HG03025 (cell line): Measurements from ENCODE around the gene DHRSX.
"Not testable (repeated sequence)": the region's sequence is repeated elsewhere in the genome, so short reads cannot be mapped to it uniquely, and the experiment has no call there.

ENCODE experiments used
- ATAC-seq: cut with Tn5 transposase; IDR thresholded peaks from one replicate; pipeline ENCODE4 v1.9.1; 2021; ENCODE audit warnings: mild to moderate bottlenecking, moderate library complexity; ENCODE audit not compliant: unreplicated experiment, low FRiP score

Gene DHRSX

GRCh38 chrX:2240761-2241160 is 260.0 kb downstream of the DHRSX start:
- not testable (repeated sequence) for ATAC-seq

GRCh38 chrX:2237976-2238375 is 262.8 kb downstream of the DHRSX start:
- no peak for ATAC-seq

GRCh38 chrX:2231570-2232192 is 269.1 kb downstream of the DHRSX start:
- no peak for ATAC-seq

- no peak for ATAC-seq
These were observed 270.3 kb downstream of the DHRSX start for GRCh38 chrX:2230457-2230856.

GRCh38 chrX:2228536-2228935 is 272.2 kb downstream of the DHRSX start:
- no peak for ATAC-seq

GRCh38 chrX:2226906-2227656 is 273.7 kb downstream of the DHRSX start:
- ATAC-seq, result no peak

- no peak for ATAC-seq
These were observed 274.6 kb downstream of the DHRSX start for GRCh38 chrX:2226182-2226581.

GRCh38 chrX:2224597-2225235 is 276.1 kb downstream of the DHRSX start:
- ATAC-seq, result no peak

GRCh38 chrX:2224161-2224560 is 276.6 kb downstream of the DHRSX start:
- no peak for ATAC-seq

GRCh38 chrX:2220829-2221567 is 279.8 kb downstream of the DHRSX start:
- ATAC-seq, result no peak

- ATAC-seq, result no peak
These were observed 280.5 kb downstream of the DHRSX start for GRCh38 chrX:2220296-2220695.

GRCh38 chrX:2214138-2214823 is 286.5 kb downstream of the DHRSX start:
- not testable (repeated sequence) for ATAC-seq

GRCh38 chrX:2211667-2212066 is 289.1 kb downstream of the DHRSX start:
- ATAC-seq, result not testable (repeated sequence)

- ATAC-seq, result no peak
These were observed 307.5 kb downstream of the DHRSX start for GRCh38 chrX:2193273-2193592.

GRCh38 chrX:2192584-2193272 is 308.0 kb downstream of the DHRSX start:
- ATAC-seq, result no peak

GRCh38 chrX:2188840-2189239 is 311.9 kb downstream of the DHRSX start:
- ATAC-seq, result no peak

GRCh38 chrX:2188330-2188792 is 312.4 kb downstream of the DHRSX start:
- no peak for ATAC-seq

- ATAC-seq, result no peak
These were observed 313.2 kb downstream of the DHRSX start for GRCh38 chrX:2187352-2188115.
